ENCODE measurements around the gene TBP.
"Not testable (repeated sequence)": the region's sequence is repeated elsewhere in the genome, so short reads cannot be mapped to it uniquely, and the experiment has no call there.

DNA sequence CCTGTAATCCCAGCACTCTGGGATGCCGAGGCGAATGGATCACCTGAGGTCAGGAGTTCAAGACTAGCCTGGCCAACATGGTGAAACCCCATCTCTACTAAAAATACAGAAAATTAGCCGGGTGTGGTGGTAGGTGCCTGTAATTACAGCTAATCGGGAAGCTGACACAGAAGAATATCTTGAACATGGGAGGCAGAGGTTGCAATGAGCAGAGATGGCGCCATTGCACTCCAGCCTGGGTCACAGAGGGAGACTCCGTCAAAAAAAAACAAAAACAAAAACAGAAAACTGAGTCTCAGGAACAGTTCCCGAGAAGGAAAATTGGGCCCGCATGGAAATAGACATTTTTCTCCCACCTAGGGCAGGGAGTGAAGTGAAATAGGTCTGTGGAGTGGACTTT lies 55.1 kb downstream of the TBP start:
- not testable (repeated sequence) for TF ChIP-seq CTCF (IDR thresholded peaks at IDR 0.05; ENCODE audit: borderline replicate concordance, extremely low read depth, low read length, poor library complexity, severe bottlenecking); EZH2 (IDR thresholded peaks at IDR 0.05; ENCODE audit: borderline replicate concordance, low read depth, low read length, severe bottlenecking)
